ENCODE data around the gene WNT2. TPM values are rescaled to one million over a fixed set of nuclear protein-coding genes. Genes with fewer than 3 reads are reported as not detected.

WNT2 gene
- polyA plus RNA-seq, 1 experiment, result 8.4 TPM

GRCh38 chr7:117238472-117238871 lies 84.4 kb downstream of the WNT2 start:
- Histone ChIP-seq H3K4me3 (ENCODE audit: low read depth, low read length) (no peak overlapping the region), H3K27me3 (ENCODE audit: control insufficient read depth, insufficient read depth, low read length) (no peaks in the 10 kb centered on the region; the same call in 1 of the 2 replicates), H3K36me3 (ENCODE audit: control insufficient read depth, insufficient read depth, low read length) (no peaks in the 10 kb centered on the region)
- ChIA-PET POLR2A (no interaction called here), CTCF (no interaction called here)
- no peak for DNase-seq (ENCODE audit: low read depth)
- no peak for TF ChIP-seq CTCF (IDR thresholded peaks at IDR 0.05; ENCODE audit: insufficient read depth, low read depth, low read length)

GRCh38 chr7:117237646-117238045 lies 85.2 kb downstream of the WNT2 start:
- H3K36me3 ChIP-seq (ENCODE audit: control insufficient read depth, insufficient read depth, low read length), result no peaks in the 10 kb centered on the region
- ChIA-PET POLR2A (no interaction called here), CTCF (no interaction called here)
- no peaks in the 10 kb centered on the region; the same call in 1 of the 2 replicates for H3K27me3 ChIP-seq (ENCODE audit: control insufficient read depth, insufficient read depth, low read length)
- DNase-seq (ENCODE audit: low read depth), result no peak
- no peak for TF ChIP-seq CTCF (IDR thresholded peaks at IDR 0.05; ENCODE audit: insufficient read depth, low read depth, low read length)
- no peak overlapping the region for H3K4me3 ChIP-seq (ENCODE audit: low read depth, low read length)

DNA sequence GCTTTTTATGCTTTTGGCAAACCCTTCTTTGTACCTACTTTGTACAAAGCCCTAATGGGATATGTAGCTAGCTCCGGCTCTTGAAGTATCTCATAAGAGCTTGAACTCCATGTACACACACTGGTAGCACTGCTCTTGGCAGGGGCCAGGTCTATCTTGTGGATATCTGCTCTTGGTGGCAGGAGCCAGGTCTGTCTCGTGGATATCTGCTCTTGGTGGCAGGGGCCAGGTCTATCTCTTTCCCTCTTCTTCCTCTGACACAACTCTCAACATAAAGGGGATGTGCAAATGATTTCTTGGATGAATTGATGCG lies 91.9 kb downstream of the WNT2 start:
- H3K27me3 ChIP-seq (ENCODE audit: control insufficient read depth, insufficient read depth, low read length), result no peaks in the 10 kb centered on the region
- CTCF ChIA-PET, result interaction anchor here (1.0 to 2.4 kb wide), 3 partner anchors 18 to 155 kb away, joined by 3 to 13 read pairs (median 5); partner anchors contain the start of gene WNT2
- no peak for TF ChIP-seq CTCF (IDR thresholded peaks at IDR 0.05; ENCODE audit: insufficient read depth, low read depth, low read length)
- no peak overlapping the region for H3K4me3 ChIP-seq (ENCODE audit: low read depth, low read length)
- DNase-seq (ENCODE audit: low read depth), result no peak
- H3K36me3 ChIP-seq (ENCODE audit: control insufficient read depth, insufficient read depth, low read length), result no peaks in the 10 kb centered on the region
- POLR2A ChIA-PET, result interaction anchor here (0.7 kb wide), 1 partner anchor 21 kb away, joined by 6 read pairs; no protein-coding TSS in a partner anchor

DNA sequence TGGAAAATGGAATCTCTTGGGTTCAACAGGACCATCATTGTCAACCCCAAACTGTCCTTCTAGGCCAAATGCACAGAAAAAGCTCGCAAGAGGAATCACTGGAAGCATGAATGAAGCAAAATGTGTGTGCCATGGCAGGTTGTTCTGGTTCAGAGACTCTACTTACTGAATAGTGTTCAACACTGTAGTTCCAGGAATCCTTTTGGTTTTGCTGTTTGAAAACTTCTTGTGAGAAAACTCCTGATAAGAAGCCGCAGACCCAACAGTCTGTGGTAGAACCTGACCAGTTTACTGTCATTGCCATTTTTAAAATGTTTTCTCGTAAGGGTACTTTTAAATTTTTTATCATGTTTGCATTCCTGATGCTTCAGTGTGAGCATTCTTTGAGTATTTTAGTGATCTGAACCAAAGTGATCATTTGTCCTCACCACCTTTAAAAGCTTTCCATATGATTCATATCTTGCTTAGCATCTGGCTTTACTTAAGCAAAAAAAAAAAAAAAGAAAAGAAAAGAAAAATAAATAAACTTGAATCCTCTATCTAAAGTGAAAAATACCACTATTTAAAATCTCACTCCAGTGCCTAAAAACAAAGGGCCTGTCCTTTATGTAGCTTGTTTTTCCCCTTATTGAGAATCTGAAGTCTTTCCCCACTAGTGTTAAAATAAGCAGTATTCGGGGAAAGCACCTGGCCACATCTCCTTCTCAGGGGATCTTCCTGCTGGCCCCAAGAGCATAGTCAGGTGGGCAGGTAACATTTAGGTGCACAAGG lies 92.4 kb downstream of the WNT2 start:
- H3K36me3 ChIP-seq (ENCODE audit: control insufficient read depth, insufficient read depth, low read length), result no peaks in the 10 kb centered on the region
- no peak overlapping the region for H3K4me3 ChIP-seq (ENCODE audit: low read depth, low read length)
- peak; percentile 93 for DNase-seq (ENCODE audit: low read depth)
- TF ChIP-seq CTCF (IDR thresholded peaks at IDR 0.05; ENCODE audit: insufficient read depth, low read depth, low read length), result no peak
- CTCF ChIA-PET, result interaction anchor here (1.0 to 2.4 kb wide), 4 partner anchors 11 to 156 kb away, joined by 3 to 13 read pairs (median 5); partner anchors contain the start of gene WNT2
- H3K27me3 ChIP-seq (ENCODE audit: control insufficient read depth, insufficient read depth, low read length), result no peaks in the 10 kb centered on the region
- POLR2A ChIA-PET, result interaction anchor here (0.6 to 0.7 kb wide), 2 partner anchors 21 to 28 kb away, joined by 3 to 6 read pairs; no protein-coding TSS in a partner anchor

- POLR2A ChIA-PET, result interaction anchor here (1.2 kb wide), 1 partner anchor 37 kb away, joined by 3 read pairs; no protein-coding TSS in a partner anchor
- H3K4me3 ChIP-seq (ENCODE audit: low read depth, low read length), result no peak overlapping the region
- no peak for DNase-seq (ENCODE audit: low read depth)
- no peaks in the 10 kb centered on the region for H3K27me3 ChIP-seq (ENCODE audit: control insufficient read depth, insufficient read depth, low read length)
- CTCF ChIA-PET, result interaction anchor here (0.7 to 2.4 kb wide), 3 partner anchors 10 to 157 kb away, joined by 3 to 13 read pairs (median 5); no protein-coding TSS in a partner anchor
- TF ChIP-seq CTCF (IDR thresholded peaks at IDR 0.05; ENCODE audit: insufficient read depth, low read depth, low read length), result no peak
- H3K36me3 ChIP-seq (ENCODE audit: control insufficient read depth, insufficient read depth, low read length), result no peaks in the 10 kb centered on the region
Observed at GRCh38 chr7:117229350-117229749, 93.5 kb downstream of the WNT2 start.

Data from BJ (cell line).